A673 (cell line): ENCODE measurements around the gene RASSF3. TPM values are rescaled to one million over a fixed set of nuclear protein-coding genes. Genes with fewer than 3 reads are reported as not detected.

Experiments
- BruUV-seq: library from RNA; stranded (reverse); fragments of 400-500 nt; replicated peaks from 2 replicates; lab custom pipeline; 2021; lab: Mats Ljungman, UMichigan
- CTCF ChIA-PET: fragments of 300-600 bp; sonication (Branson Sonifier 250); formaldehyde crosslinking; loops from one replicate; lab custom pipeline; 2022; ENCODE audit warnings: antibody characterized with exemption; lab: Charles Lee
- POLR2A ChIA-PET: fragments of 300-600 bp; sonication (Branson Sonifier 250); formaldehyde crosslinking; loops from one replicate; lab custom pipeline; 2022; ENCODE audit warnings: antibody characterized with exemption; ENCODE audit not compliant: low non-redundant PET; lab: Charles Lee
- DNase-seq: peaks from one replicate; pipeline ENCODE4 v3.0.0-alpha.2; 2015; ENCODE audit warnings: low spot score
- H3K27ac ChIP-seq: fragments of 200-600 bp; sonication (generic); 2 replicates; pipeline ENCODE4 v1.5.1; 2016; ENCODE audit warnings: mixed run types, low read depth, mild to moderate bottlenecking, mixed read lengths, antibody characterized with exemption, low read length; ENCODE audit not compliant: poor library complexity, severe bottlenecking
- H3K27me3 ChIP-seq: fragments of 200-600 bp; sonication (generic); replicated peaks from 2 replicates; pipeline ENCODE4 v1.6.1; 2017; ENCODE audit warnings: mixed run types, low read depth, mild to moderate bottlenecking, mixed read lengths, antibody characterized with exemption, low read length; ENCODE audit not compliant: insufficient read depth, poor library complexity
- H3K36me3 ChIP-seq: fragments of 200-600 bp; sonication (generic); 2 replicates; pipeline ENCODE4 v1.6.1; 2016; ENCODE audit warnings: mixed run types, mild to moderate bottlenecking, mixed read lengths, antibody characterized with exemption, low read length; ENCODE audit not compliant: insufficient read depth, poor library complexity, severe bottlenecking
- H3K4me1 ChIP-seq: fragments of 200-600 bp; sonication (generic); 2 replicates; pipeline ENCODE4 v1.6.1; 2017; ENCODE audit warnings: mixed run types, mild to moderate bottlenecking, mixed read lengths, antibody characterized with exemption, low read length; ENCODE audit not compliant: insufficient read depth, poor library complexity, severe bottlenecking
- H3K4me3 ChIP-seq: fragments of 200-600 bp; sonication (generic); 2 replicates; pipeline ENCODE4 v1.5.1; 2016; ENCODE audit warnings: low read depth, mixed run types, mild to moderate bottlenecking, mixed read lengths, low read length; ENCODE audit not compliant: poor library complexity, severe bottlenecking
- H3K9me3 ChIP-seq: fragments of 200-600 bp; sonication (generic); 2 replicates; pipeline ENCODE4 v1.6.1; 2016; ENCODE audit warnings: mixed run types, low read depth, mild to moderate bottlenecking, mixed read lengths, antibody characterized with exemption, low read length; ENCODE audit not compliant: poor library complexity, severe bottlenecking
- CTCF ChIP-seq: fragments of 300-800, 200-600 bp; sonication (generic); conservative IDR thresholded peaks from 2 replicates; pipeline ENCODE4 v1.5.1; 2017; ENCODE audit warnings: low read depth, mild to moderate bottlenecking, antibody characterized with exemption, low read length, moderate library complexity, mixed read lengths
- EZH2 ChIP-seq: fragments of 200-600 bp; sonication (generic); IDR thresholded peaks from 2 replicates; pipeline ENCODE4 v1.6.1; 2017; ENCODE audit warnings: borderline replicate concordance, low read depth, mild to moderate bottlenecking, mixed read lengths, antibody characterized with exemption, low read length; ENCODE audit not compliant: poor library complexity, severe bottlenecking
- intact Hi-C: fragments of 100-400 bp; cut with micrococcal nuclease; formaldehyde crosslinking; loops from one replicate; pipeline ENCODE4 v1.10.0; 2022; ENCODE audit not compliant: unreplicated experiment
- microRNA-seq: library from miRNA; unstranded; fragments of <30 nt; microRNA quantifications from one replicate; pipeline ENCODE4 v1.2.0, GENCODE V29; 2021
- total RNA-seq: library from RNA; stranded (reverse); gene quantifications from 2 replicates; pipeline ENCODE4 v1.2.3, GENCODE V29; 2021

Gene RASSF3
- total RNA-seq, 1 experiment from 2014 or later, result 38.2 TPM

GRCh38 chr12:64745259-64745807 is 135.0 kb downstream of the RASSF3 start:
- H3K36me3 ChIP-seq, result peaks cover 30% of the 10 kb centered on the region
- no peak overlapping the region for H3K4me3 ChIP-seq
- ChIA-PET POLR2A (interaction anchor here (0.6 kb wide), 1 partner anchor 1423 kb away, joined by 3 read pairs; no protein-coding TSS in a partner anchor), CTCF (interaction anchor here (0.6 kb wide), 1 partner anchor 56 kb away, joined by 8 read pairs; no protein-coding TSS in a partner anchor)
- no peak for DNase-seq
- H3K4me1 ChIP-seq, result peaks cover 7% of the 10 kb centered on the region
- no peak overlapping the region for H3K27ac ChIP-seq
- H3K9me3 ChIP-seq, result no peaks in the 10 kb centered on the region
- intact Hi-C loops, result no loop called here
- H3K27me3 ChIP-seq, result no peaks in the 10 kb centered on the region
- TF ChIP-seq EZH2 (no peak), CTCF (no peak)
- no TSS peak for BruUV-seq

GRCh38 chr12:64745980-64746379 is 135.7 kb downstream of the RASSF3 start:
- Histone ChIP-seq H3K4me3 (no peak overlapping the region), H3K9me3 (no peaks in the 10 kb centered on the region), H3K36me3 (peaks cover 28% of the 10 kb centered on the region), H3K27ac (no peak overlapping the region), H3K4me1 (peaks cover 7% of the 10 kb centered on the region), H3K27me3 (no peaks in the 10 kb centered on the region)
- ChIA-PET CTCF (interaction anchor here (0.5 kb wide), 1 partner anchor 57 kb away, joined by 4 read pairs; no protein-coding TSS in a partner anchor), POLR2A (interaction anchor here (0.6 kb wide), 1 partner anchor 1423 kb away, joined by 3 read pairs; no protein-coding TSS in a partner anchor)
- intact Hi-C loops, result no loop called here
- no TSS peak for BruUV-seq
- no peak for DNase-seq
- no peak for TF ChIP-seq EZH2
- no peak for TF ChIP-seq CTCF

- POLR2A ChIA-PET, result no interaction called here
- no peaks in the 10 kb centered on the region for H3K9me3 ChIP-seq
- H3K4me3 ChIP-seq, result no peak overlapping the region
- H3K27ac ChIP-seq, result no peak overlapping the region
- no TSS peak for BruUV-seq
- H3K27me3 ChIP-seq, result no peaks in the 10 kb centered on the region
- TF ChIP-seq EZH2 (no peak), CTCF (no peak)
- peaks cover 7% of the 10 kb centered on the region for H3K4me1 ChIP-seq
- CTCF ChIA-PET, result interaction anchor here (0.5 kb wide), 1 partner anchor 56 kb away, joined by 4 read pairs; no protein-coding TSS in a partner anchor
- H3K36me3 ChIP-seq, result peaks cover 28% of the 10 kb centered on the region
- intact Hi-C loops, result no loop called here
- DNase-seq, result no peak
These were observed 136.4 kb downstream of the RASSF3 start for GRCh38 chr12:64746663-64747062.

Small RNAs within 50 kb of the gene (microRNA-seq; reads per million reads assigned to microRNA genes)
- gene MIR548C (not detected), gene MIR548Z (not detected)

Other genes starting within 250 kb of the RASSF3 start
- not detected in 2 replicates for gene C12orf56, start 219.7 kb upstream of the RASSF3 start, total RNA-seq
- gene XPOT, start 206.1 kb upstream of the RASSF3 start, total RNA-seq, result 192 and 198 TPM in 2 replicates
- gene TBK1, start 158.4 kb upstream of the RASSF3 start, total RNA-seq, result 30.2 and 33.8 TPM in 2 replicates
- gene GNS, start 148.9 kb downstream of the RASSF3 start, total RNA-seq, result 50.1 and 57.5 TPM in 2 replicates
- gene TBC1D30, start 214.2 kb downstream of the RASSF3 start, total RNA-seq, result 2.0 and 2.1 TPM in 2 replicates